ENCODE results near the gene HSD11B2.
A peak's percentile ranks its signal among the peaks of the same experiment; 100 is the strongest.

HSD11B2 gene

DNA sequence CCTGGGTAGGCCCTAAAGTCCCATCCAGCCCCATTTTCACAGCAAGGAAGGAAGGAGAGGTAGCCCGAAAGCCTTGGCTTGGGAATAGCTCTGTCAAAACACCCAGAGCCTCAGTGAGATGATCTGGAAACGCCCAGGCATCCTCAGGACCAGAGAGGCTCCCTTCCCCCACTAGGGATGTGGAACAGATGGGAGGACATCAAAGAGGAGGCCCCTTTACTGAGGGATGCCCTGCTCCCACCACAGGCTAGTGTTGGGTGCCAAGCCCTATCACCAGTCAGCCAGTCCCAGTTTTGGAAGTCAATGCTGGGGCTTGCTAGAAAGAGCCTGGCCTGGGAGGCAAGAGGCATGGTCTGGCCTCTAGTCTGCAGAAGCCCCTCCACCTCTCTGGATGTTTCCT lies 42.3 kb upstream of the HSD11B2 start:
- H3K9ac ChIP-seq (ENCODE audit: insufficient read length, low read depth), result no peak overlapping the region
- DNase-seq (ENCODE audit: low read depth, low spot score), result no peak
- H3K27me3 ChIP-seq (ENCODE audit: insufficient read depth, insufficient read length), result peaks cover 25% of the 10 kb centered on the region
- H3K36me3 ChIP-seq (ENCODE audit: insufficient read depth, insufficient read length, low read length), result no peaks in the 10 kb centered on the region
- H3K4me1 ChIP-seq (ENCODE audit: insufficient read depth, insufficient read length), result peaks cover 7% of the 10 kb centered on the region
- no peak for TF ChIP-seq ZNF274 (IDR thresholded peaks at IDR 0.05; ENCODE audit: low read depth, low read length)
- TF ChIP-seq SUZ12 (IDR thresholded peaks at IDR 0.05; ENCODE audit: extremely low read depth, insufficient read depth, insufficient read length), result no peak
- no peaks in the 10 kb centered on the region for H3K9me3 ChIP-seq (ENCODE audit: insufficient read depth, low read length)
- no peak overlapping the region for H3K4me3 ChIP-seq (ENCODE audit: insufficient read length, low read depth)

DNA sequence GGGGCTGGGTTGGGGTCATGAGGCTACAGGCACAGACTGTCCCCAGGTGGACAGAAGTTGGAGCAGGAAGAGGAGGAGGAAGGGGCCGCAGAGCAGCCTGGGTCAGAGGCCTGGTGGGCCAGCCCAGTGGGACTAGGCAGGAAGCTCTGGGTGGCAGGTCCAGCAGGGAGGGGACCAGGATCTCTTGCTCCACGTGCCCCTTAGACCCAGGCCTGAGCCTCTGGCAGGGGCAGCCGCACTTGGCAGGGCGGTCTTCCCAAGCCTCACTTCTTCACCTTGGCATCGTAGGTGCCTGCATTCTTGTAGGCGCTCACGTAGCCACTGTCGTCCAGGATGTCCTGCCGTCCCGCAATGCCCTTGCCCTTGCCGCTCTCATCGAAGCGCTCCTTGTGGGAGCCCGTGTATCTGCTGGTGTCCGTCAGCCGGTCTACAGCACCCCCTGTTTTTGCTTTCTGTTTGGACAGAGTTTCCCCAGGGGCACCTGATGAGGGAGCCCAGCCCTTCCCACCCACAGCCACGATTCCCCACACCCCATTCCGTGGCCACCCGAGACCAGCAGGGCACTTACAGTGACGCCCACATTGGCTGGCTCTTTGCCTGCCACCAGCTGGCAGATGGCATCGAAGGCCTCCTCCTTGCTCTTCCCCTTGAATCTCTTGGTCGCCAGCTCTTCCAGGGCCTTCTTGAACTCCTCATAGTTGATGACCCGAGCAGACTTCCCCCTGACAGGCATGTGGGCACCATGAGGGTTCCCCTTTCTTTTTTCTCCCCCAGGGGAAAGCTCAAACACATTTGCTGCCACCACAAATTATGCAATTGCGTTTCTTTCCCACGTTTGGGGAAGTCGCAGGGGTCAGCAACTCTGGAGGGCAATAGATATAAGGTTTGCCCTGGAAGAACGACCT lies 40.8 kb upstream of the HSD11B2 start:
- no peak for TF ChIP-seq ZNF274 (IDR thresholded peaks at IDR 0.05; ENCODE audit: low read depth, low read length)
- TF ChIP-seq SUZ12 (IDR thresholded peaks at IDR 0.05; ENCODE audit: extremely low read depth, insufficient read depth, insufficient read length), result no peak
- no peak for TF ChIP-seq YY1 (IDR thresholded peaks at IDR 0.05; ENCODE audit: insufficient read depth, insufficient read length)
- no peaks in the 10 kb centered on the region for H3K9me3 ChIP-seq (ENCODE audit: insufficient read depth, low read length)
- no peak overlapping the region for H3K4me3 ChIP-seq (ENCODE audit: insufficient read length, low read depth)
- no peaks in the 10 kb centered on the region for H3K36me3 ChIP-seq (ENCODE audit: insufficient read depth, insufficient read length, low read length)
- H3K9ac ChIP-seq (ENCODE audit: insufficient read length, low read depth), result no peak overlapping the region
- peaks cover 15% of the 10 kb centered on the region for H3K4me1 ChIP-seq (ENCODE audit: insufficient read depth, insufficient read length)
- DNase-seq (ENCODE audit: low read depth, low spot score), result no peak
- H3K27me3 ChIP-seq (ENCODE audit: insufficient read depth, insufficient read length), result peaks cover 39% of the 10 kb centered on the region

DNA sequence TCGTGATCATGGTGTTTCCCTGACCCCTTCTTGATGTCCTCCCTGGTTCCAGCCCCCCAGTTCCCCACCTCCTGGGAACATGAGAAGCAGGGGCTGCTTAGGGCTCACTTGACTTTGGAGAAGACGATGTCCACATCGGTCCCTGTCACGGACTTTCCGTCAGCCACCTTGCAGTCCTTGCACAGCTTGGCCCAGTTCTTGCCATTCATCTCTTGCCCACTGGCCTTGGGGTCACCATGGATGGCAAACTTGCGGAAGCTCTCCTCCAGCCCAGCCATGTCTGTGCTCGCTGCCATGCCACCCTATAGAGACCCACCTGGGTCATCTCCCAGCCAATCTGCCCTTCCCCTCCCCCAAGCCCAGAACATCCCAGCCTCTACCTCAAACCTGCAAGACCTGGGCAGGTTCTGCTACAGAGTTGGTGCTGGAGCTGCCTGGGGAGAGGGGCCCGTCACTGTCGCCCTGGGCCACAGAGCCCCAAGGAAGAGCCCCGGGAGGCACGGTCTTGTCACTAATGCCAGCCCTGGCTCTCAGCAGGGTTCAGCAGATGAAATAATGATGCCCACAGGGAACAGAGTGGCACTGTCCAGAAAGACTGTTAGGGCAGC lies 40.0 kb upstream of the HSD11B2 start:
- peaks cover 23% of the 10 kb centered on the region for H3K4me1 ChIP-seq (ENCODE audit: insufficient read depth, insufficient read length)
- no peak for TF ChIP-seq SUZ12 (IDR thresholded peaks at IDR 0.05; ENCODE audit: extremely low read depth, insufficient read depth, insufficient read length)
- H3K36me3 ChIP-seq (ENCODE audit: insufficient read depth, insufficient read length, low read length), result no peaks in the 10 kb centered on the region
- no peak overlapping the region for H3K9ac ChIP-seq (ENCODE audit: insufficient read length, low read depth)
- peaks cover 44% of the 10 kb centered on the region for H3K27me3 ChIP-seq (ENCODE audit: insufficient read depth, insufficient read length)
- no peak overlapping the region for H3K4me3 ChIP-seq (ENCODE audit: insufficient read length, low read depth)
- H3K9me3 ChIP-seq (ENCODE audit: insufficient read depth, low read length), result no peaks in the 10 kb centered on the region
- DNase-seq (ENCODE audit: low read depth, low spot score), result no peak

DNA sequence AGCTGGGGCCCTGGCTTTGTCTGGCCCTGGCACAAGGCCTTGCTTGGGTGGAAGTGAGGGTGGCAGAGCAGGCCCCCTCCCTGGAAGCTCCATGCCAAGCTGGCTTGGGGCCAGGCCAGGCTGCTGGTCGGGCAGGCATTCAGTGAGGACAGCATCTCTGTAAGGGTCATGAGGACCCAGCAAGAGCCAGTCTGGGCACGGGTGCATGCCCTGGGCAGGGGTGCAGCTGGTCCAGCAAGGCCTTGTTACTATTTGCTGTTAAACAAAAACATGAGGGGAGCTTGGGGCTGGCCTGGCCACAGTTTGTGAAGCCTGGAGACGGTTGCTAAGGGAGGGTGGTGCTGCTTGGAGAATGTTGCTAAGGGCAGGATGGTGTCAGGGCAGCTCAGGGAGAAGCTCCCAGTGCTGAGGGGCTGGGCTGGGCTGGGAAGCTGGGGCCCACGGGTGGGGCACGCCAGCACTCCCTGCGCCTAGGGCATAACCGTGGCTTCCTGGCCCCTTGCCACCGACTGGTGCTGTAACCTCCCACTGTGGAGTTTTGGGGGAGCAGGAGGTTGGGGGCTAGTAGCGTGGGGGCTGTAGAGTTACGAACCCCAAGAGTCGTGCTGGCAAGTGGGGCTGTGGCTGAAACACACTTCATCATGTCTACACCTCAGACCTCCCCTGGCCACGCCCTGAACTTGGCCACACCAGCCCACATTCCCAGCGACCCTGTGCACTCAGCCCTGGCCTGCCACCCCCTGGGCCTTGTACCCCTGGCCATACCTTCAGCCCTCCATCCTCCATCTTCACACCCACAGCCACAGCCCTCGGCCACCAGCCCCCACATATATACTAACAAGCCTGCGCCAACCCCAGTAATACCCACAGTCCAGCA lies 39.3 kb upstream of the HSD11B2 start:
- Histone ChIP-seq H3K4me3 (ENCODE audit: insufficient read length, low read depth) (no peak overlapping the region), H3K27me3 (ENCODE audit: insufficient read depth, insufficient read length) (peaks cover 44% of the 10 kb centered on the region), H3K4me1 (ENCODE audit: insufficient read depth, insufficient read length) (peaks cover 26% of the 10 kb centered on the region), H3K36me3 (ENCODE audit: insufficient read depth, insufficient read length, low read length) (no peaks in the 10 kb centered on the region), H3K9me3 (ENCODE audit: insufficient read depth, low read length) (no peaks in the 10 kb centered on the region), H3K9ac (ENCODE audit: insufficient read length, low read depth) (peak overlapping the region; percentile 22)
- TF ChIP-seq YY1 (IDR thresholded peaks at IDR 0.05; ENCODE audit: insufficient read depth, insufficient read length) (no peak), ZNF274 (IDR thresholded peaks at IDR 0.05; ENCODE audit: low read depth, low read length) (no peak), SUZ12 (IDR thresholded peaks at IDR 0.05; ENCODE audit: extremely low read depth, insufficient read depth, insufficient read length) (no peak)
- DNase-seq (ENCODE audit: low read depth, low spot score), result no peak

DNA sequence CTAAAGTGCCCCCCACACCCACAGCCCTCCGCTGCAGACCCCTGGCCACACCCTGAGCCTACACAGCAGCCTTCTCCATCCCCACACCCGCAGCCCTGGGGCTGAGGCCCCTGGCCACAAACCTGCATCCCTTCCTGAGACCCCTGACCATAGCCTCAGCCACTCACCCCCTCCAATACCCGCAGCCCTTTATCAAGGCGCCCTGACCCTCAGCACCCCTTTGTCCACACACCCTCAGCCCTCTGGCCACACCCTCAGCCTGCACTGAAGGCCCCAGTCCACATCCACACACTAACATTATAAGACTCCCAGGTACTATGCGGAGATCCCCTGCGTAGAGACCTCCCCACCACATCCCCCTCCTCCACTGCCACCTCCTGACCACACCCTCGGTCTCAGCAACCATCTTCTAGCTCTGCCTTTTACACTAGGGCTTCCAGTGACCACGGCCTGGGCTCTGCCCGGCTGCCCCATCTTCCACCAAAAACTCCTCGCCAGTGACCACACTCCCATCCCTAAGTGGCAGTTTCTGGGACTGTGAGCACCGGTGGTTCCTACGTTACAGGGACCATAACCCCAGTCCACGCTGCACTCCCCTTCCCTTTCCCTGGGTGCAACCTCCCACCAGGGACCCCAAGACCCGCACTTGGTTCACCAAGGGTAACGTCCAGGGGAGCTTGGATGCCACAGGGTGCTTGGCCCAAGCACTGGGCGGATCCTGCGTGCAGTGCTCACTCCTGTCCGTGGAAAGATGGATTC lies 38.4 kb upstream of the HSD11B2 start:
- Histone ChIP-seq H3K4me3 (ENCODE audit: insufficient read length, low read depth) (peak overlapping the region; percentile 54), H3K9ac (ENCODE audit: insufficient read length, low read depth) (peak overlapping the region; percentile 82), H3K9me3 (ENCODE audit: insufficient read depth, low read length) (no peaks in the 10 kb centered on the region), H3K27me3 (ENCODE audit: insufficient read depth, insufficient read length) (peaks cover 44% of the 10 kb centered on the region), H3K4me1 (ENCODE audit: insufficient read depth, insufficient read length) (peaks cover 34% of the 10 kb centered on the region), H3K36me3 (ENCODE audit: insufficient read depth, insufficient read length, low read length) (no peaks in the 10 kb centered on the region)
- TF ChIP-seq YY1 (IDR thresholded peaks at IDR 0.05; ENCODE audit: insufficient read depth, insufficient read length), result no peak
- no peak for TF ChIP-seq SUZ12 (IDR thresholded peaks at IDR 0.05; ENCODE audit: extremely low read depth, insufficient read depth, insufficient read length)
- no peak for TF ChIP-seq ZNF274 (IDR thresholded peaks at IDR 0.05; ENCODE audit: low read depth, low read length)
- no peak for DNase-seq (ENCODE audit: low read depth, low spot score)

DNA sequence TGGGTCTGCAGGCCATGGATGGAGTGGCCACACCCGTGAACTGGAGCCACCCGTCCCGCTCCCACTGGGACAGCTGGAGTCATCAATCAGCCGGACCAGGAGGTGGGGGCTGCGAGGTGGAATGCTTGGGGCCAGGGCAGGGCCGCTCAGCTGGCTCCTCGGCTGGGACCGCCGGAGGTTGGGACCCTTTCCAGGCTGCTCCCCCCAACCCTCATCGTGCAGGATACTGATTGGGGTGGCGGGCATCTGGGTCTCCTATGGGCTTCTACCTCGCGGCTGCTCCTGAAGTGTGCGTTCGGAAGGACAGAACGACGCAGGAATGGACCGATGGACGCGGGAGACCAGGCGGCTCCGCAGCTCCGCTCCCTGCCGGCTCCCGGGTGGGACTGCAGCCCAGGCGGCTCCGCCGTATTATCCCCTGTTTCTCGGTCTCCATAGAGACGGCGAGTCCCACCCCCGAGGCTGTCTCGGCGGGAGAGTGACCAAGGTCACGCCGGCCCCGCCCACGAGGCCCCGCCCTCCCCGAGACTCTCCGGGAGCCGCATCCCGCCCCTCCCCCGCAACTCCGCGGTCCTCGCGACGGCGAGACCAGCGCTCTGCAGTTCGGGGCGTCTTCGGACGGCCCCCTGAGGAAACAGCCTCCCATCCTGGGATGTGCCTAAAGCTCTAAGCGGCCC lies 37.7 kb upstream of the HSD11B2 start, which contains the start of gene TPPP3:
TSS of gene TPPP3 (minus strand) at position 388 of the 677 bp plus-strand sequence. CDS start 2,387 bp downstream, outside the sequence.
- peak within 1 kb of the TSS; percentile 54 for H3K4me3 ChIP-seq (ENCODE audit: insufficient read length, low read depth)
- no peaks in the 10 kb centered on the region for H3K9me3 ChIP-seq (ENCODE audit: insufficient read depth, low read length)
- peaks cover 36% of the 10 kb centered on the region for H3K4me1 ChIP-seq (ENCODE audit: insufficient read depth, insufficient read length)
- peak within 1 kb of the TSS; percentile 82 for H3K9ac ChIP-seq (ENCODE audit: insufficient read length, low read depth)
- DNase-seq (ENCODE audit: low read depth, low spot score), result peak; percentile 66
- H3K27me3 ChIP-seq (ENCODE audit: insufficient read depth, insufficient read length), result peaks cover 45% of the 10 kb centered on the region
- no peaks in the 10 kb centered on the region for H3K36me3 ChIP-seq (ENCODE audit: insufficient read depth, insufficient read length, low read length)
- TF ChIP-seq YY1 (IDR thresholded peaks at IDR 0.05; ENCODE audit: insufficient read depth, insufficient read length), result no peak
- no peak for TF ChIP-seq ZNF274 (IDR thresholded peaks at IDR 0.05; ENCODE audit: low read depth, low read length)
- TF ChIP-seq SUZ12 (IDR thresholded peaks at IDR 0.05; ENCODE audit: extremely low read depth, insufficient read depth, insufficient read length), result no peak

All from NT2/D1 (cell line).